Ramos (cell line): ENCODE measurements around the gene RAD23B.

Experiments used
- in situ Hi-C: fragments of 300-500 bp; cut with MboI; formaldehyde crosslinking; loops from one replicate; pipeline ENCODE4 v1.14.3; 2022; ENCODE audit warnings: low sequenced_read_pairs; ENCODE audit not compliant: unreplicated experiment

Gene RAD23B

DNA sequence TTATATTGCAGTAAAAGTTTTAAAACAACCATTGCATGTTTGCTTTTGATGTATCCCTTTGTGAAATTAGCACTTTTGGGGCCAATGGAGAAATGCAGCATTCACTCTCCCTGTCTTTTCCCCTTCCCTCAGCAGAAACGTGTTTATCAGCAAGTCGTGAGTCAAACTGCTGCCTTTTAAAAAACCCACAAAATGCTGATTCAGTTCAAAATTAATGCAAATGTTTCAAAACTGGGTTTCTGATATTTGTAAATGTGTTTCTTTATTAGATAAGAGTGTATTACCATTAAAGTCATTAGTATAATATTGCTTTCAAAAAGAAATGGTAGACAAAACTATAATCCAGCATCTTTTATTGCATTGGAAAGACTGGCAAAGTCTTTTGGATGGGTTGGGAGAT, 47.3 kb downstream of the RAD23B start:
- in situ Hi-C loops = no loop called here

DNA sequence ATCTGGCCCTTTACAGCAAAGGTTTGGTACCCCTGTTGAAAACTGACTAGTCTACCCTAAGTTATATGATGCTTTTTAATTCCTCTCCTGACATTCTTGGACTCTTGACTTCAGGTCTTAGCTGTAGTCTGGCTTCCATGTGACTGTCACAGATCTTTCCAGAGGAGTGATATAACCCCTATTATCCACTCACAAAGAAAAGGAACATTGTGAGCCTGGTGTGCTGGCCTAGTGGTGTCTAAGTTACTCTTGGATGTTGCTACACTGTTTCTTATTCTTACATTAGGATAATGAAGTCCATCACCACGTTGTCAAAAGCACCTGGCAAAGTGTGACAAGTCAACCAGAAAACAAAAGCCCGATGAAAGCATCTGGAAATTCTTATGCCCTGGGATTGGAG, 49.8 kb downstream of the RAD23B start:
- in situ Hi-C loops = no loop called here

- in situ Hi-C loops = no loop called here
These were observed 50.3 kb downstream of the RAD23B start for GRCh38 chr9:107333363-107333762.

DNA sequence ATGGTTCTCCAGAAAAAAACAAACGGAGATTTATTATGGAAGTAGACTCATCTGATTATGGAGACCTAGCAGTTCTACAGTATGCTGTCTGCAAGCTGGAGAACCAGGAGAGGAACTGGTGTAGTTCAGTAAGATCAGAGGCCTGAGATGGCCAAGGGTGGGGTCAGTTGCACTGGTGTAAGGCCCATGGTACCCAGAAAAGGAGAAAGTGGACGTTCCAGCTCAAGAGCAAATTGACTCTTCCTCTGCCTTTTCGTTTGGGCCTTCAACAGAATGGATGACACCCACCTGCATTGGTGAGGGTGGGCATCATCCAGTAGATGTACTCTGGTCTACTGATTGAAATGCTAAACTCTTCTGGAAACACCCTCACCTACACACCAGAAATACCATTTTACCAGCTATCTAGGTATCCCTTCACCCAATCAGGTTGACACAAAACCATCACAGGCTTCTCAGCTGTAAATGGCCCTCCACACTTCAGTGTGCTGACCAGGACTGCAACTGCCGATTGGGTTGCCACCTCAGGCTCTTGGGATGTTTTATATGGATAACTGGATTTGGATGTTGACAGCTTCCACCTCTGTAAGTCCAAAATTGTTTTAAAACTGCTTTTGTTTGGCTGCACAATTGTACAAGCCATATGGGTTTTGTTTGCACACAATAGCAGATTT, 51.2 kb downstream of the RAD23B start:
- in situ Hi-C loops = no loop called here

DNA sequence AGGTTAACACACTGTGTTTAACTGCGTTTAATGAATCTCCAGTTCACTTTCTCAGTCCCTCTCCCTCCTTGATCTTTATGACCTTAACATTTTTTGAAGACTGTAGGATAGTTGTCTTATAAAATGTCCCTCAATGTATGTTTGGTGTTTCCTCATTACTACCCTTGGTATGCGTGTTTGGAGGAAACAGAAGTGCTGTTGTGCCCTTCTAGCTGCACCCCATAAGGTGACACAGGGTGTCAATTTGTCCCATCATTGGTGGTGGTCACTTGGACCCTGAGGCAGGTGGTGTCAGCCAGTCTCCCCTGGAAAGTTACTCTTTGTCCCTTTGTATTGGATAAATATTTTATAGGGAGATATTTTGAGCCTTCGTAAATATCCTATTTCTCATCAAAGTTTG, 52.3 kb downstream of the RAD23B start:
- in situ Hi-C loops = no loop called here

DNA sequence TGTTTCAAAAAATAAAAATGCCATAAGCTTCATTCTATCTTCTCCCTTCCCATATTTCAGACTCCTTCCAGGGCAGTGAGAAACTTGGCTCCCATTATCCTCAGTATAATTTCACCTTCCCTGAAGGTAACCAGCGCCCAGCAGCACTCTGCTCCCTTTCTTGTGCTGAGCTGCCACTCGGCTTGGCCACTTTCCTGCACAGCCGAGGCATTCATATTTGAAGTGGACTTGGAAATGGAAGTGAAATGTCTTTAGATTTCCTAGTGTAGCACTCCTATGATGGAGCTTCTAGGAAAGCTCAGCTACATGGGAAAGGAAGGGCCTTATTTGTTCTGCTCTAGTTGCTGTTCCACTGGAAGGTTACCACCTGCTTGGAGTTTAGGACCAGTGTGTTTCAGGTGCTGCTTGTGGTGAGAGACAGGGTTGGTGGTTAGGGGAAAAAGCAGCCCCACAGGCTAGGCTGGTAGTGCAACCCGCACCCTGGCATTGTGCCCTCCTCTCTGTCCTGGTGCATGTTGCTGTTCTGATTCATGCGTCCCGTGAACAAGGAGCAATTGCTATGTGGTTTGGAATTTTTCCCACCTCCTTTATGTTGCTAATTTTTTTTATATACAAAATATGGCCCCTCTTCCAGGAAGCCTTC, 53.8 kb downstream of the RAD23B start:
- in situ Hi-C loops = no loop called here

- in situ Hi-C loops = no loop called here
These were observed 54.9 kb downstream of the RAD23B start for GRCh38 chr9:107337676-107338590.

DNA sequence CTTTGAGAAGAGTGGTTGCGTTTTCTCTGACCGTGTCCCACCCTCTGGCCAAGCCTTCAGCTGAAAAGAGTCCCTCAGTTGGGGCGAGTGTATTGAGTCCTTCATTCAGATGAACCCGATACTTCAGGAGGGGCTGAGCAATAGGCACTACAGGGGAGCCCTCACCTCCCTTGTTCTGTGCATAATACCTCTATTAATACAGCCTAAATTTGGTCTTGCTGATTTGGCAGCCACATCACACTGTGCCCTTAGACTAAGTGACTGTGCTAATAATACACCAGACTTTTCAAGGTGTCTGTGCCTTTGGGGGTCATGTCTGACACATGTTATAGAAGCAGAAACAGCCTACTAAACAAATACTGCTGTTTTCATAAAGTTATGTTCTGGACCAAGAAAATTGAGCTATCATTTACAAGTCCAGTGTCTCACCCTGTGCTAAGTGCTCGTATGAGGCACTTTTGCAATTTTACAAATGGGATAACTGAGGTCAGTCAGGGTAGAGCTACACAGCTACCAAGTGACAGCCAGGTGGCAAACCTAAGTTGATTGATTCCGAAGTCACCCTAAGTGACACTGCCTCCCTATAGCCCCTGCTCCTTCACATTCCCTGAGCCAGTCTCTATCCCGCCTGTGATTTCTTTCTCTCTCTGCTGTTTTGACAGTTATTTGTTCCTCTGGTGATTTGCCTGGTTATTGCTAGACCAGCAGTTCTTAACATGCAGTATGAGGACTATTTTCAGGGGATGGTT, 56.0 kb downstream of the RAD23B start:
- in situ Hi-C loops = no loop called here

DNA sequence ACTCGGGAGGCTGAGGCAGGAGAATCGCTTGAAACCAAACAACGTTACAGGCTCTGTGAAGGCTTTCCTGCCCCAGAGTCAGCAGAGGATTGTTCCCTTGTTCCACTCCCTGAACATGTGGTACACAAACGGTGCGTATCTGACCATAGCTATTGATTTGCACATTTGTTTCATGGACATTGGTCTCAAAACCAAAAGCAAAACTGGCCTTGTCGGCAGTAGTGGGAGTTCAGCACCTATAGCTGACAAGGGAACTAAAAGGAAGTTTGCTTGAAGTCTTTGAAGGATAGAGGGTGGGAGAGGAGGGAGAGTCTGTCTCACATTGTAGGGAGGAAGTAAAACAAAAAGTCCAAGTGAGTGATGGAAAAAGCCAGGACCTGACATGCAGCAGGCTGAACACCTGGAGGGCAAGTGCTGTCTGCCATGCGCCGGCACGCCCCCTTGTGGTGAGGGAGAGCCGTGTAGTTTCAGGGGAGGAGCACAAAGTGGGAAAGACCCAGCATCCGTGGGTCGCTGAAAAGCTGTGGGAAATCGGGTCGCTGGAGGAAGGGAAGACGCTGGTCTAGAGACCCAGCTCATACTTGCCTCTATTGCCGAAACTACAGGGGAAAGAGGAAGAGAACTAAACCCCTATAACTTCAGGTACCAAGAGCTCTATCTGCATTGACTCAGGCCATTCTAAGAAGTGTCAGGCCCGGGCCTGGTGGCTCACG, 58.0 kb downstream of the RAD23B start:
- in situ Hi-C loops = no loop called here

DNA sequence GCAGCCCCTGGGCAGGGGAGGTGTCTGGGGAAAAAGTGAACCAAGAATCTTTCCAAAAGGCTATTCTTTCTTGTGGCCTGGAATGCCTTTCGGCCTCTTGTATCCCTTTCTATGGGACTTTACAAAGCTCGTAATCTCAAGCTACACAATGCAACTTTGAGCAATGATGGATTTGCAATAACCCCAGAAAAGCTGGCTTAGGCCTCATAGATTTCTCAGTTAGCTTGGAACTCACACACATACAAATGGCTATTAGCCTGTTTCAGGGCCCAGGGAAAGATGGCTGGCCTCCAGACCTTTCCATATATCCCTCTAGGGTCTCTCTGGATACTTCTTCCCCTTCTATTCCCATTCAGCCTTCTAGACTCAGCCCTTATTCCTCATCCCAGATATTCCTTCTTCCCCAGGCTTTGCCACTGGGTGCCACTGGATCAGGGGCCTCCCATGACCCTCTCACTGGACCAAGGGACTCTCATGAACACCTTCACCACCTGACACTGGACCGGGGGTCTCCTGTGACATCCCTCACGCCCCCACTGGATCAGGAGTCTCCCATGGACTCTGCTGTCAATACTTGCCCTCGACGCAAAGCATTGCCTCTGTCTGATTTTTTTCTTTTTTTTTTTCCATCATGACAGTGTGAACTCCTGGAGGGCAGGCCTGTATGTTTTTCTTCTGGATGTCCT, 59.5 kb downstream of the RAD23B start:
- in situ Hi-C loops = no loop called here

GRCh38 chr9:107345327-107345726, 62.2 kb downstream of the RAD23B start:
- in situ Hi-C loops = no loop called here

DNA sequence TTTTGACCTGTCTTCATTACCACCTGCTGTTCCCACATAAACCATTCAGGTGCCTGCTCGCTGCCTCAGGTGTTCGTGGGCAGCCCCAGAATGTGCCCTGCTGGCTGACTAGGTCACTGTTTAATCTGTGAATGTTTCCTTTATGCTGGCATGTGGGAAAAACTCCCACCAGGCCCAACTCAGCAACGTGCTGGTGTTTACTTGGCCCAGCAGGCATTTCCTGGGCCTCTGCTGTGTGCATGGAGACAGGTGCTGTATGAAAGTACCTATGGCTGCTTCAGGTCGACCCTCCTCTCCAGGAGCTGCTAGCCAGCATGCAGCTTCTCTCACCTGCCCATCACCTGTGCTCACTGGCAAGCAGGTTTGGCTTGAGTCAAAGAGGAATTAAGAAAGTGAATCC, 65.8 kb downstream of the RAD23B start:
- in situ Hi-C loops = no loop called here

- in situ Hi-C loops = no loop called here
These were observed 67.4 kb downstream of the RAD23B start for GRCh38 chr9:107350443-107350842.

DNA sequence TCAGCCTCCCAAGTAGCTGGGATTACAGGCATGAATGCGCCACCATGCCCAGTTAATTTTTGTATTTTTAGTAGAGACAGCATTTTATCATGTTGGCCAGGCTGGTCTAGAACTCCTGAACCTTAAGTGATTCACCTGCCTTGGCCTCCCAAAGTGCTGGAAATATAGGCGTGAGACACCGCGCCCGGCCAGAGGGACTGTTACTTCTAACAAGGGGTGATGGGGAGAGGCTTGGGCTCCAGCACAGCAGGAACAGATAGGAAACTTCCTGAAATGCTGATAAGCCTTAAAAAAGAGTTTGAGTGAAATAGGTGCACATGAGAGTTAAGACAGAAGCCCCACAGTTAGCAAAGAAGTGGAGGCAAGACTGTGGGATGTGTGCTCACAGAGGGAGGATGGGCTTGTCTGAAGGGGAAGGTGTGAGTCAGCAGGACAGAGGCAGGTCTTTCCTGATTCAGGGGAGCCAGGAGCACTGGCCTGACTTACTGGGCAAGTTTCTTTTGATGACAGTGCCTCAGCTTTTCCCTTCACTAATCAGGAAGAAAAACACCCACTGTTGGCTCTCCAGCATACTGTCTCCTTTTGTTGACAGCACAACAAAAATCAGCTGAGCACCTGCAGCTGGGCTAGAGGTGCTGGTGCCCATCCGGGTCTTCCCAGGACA, 68.4 kb downstream of the RAD23B start:
- in situ Hi-C loops = no loop called here

- in situ Hi-C loops = no loop called here
These were observed 72.3 kb downstream of the RAD23B start for GRCh38 chr9:107355394-107355793.

DNA sequence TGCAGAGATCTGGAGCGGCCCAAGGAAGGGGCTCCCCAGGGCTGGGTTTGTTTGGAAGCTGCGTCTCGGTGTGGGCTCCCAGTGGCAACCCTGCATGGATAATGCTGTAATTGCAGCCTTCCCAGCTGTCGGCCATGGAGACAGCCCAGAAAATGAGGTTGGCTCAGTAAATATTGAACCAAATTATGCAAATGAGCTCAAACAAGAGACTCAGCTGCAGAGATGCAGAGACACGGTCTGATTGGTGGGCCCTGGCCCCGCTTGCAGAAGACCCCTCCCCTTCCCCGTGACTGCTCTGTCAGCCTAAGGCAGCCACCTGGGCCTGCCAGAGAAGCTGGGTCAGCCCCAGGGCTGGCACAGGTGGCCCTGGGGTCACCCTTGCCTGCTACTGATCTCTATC, 75.9 kb downstream of the RAD23B start:
- in situ Hi-C loops = no loop called here

DNA sequence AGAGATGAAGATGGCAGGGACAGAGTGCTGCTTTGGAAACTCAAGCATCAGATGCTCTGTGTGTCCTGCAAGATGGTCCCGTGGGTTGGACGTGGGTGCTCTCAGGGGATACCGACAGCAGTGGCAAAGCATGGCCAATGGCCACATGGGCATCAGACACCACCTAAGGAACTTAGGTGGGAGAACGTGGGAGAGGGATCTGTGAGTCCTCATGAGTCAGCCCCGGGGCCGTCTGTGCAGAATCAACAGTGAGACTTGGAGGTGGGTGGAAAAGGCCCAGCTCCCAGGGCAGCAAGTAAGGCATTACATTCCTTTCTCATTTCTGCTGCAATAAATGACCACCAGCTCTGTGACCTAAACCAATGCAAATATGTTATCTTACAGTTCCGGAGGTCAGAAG, 77.0 kb downstream of the RAD23B start:
- in situ Hi-C loops = no loop called here

- in situ Hi-C loops = no loop called here
These were observed 78.7 kb downstream of the RAD23B start for GRCh38 chr9:107361816-107362215.
